AML-193 (cell line): ENCODE data around the gene POLR1A.
A peak's percentile ranks its signal among the peaks of the same experiment; 100 is the strongest.

Source experiments
- DNase-seq, 2 experiments: peaks; one replicate each; lab custom pipeline; 2025; lab: John Stamatoyannopoulos, UW

Gene POLR1A

DNA sequence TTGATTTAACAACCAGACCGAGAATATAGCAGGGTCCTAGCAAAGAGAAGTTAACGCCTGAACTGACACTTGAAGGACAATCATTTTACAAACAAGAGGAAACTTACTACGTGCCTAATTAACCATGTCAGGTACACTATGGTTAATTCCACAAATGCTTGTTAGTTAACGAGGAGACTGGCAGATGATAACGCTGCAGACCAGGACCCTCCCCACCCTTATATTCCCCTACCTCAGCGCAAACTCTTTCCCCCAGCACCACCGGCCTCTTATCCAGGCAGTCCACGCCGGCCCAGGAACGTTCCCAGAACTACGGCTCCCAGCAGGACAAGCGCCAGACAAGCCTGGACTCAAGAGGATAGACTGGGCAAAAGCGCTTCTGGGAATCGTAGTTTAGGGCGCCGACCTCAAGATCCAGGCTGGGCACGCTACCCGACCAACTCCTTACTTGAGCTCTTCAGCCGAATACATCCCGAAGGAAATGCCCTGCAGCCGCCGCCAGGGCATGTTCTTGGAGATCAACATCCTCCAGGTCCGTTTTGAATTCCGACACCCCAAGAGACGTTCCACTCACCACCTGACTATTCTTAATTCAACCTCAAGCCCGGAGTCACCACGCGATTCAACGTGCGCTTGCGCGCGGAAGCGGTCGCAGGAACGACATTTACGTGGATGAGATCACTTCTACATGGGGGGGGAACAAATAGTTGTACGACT, at the start of gene POLR1A:
Gene POLR1A, minus strand, starts transcription at position 635 of the 717 bp plus-strand sequence. Its CDS starts 110 bp downstream, at position 525.
- DNase-seq = peak; percentile 91 to 96

DNA sequence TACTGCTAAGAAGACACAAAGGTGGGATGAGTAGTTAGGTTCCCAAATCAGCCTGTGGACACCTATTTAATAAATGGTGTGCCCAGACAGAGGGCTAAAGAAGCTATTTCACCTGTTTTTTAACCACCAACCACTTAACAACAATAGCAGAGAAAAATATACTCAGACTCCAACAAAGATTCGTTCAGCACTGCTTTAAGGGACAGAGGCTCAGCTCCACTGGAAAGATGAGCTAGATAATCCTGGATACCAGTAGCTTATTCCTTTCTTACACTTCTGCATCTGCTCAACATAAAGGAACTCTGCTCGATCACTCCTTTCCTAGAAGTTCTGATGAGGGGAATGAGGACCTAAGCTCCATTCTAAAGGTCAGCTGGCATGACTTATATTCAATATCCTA, 44.8 kb upstream of the POLR1A start:
- DNase-seq = no peak

DNA sequence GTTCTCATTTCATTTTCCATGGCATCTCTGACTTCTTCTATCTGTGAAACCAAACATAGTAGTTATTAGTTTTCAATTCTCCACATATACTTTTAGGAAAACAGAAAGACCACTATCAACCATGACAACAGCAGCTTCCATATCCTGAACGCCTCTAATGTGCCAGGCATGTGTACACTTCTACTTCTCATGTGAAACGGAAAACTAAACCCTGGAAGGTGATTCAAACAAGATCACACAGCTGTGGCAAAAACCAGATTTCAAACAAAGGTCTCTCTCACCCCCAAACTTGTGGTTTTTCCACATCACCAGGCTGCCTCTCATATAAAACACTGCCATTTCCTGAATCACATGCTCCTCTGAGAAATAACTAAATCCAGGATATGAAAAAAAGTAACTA, 42.1 kb upstream of the POLR1A start:
- DNase-seq = no peak

DNA sequence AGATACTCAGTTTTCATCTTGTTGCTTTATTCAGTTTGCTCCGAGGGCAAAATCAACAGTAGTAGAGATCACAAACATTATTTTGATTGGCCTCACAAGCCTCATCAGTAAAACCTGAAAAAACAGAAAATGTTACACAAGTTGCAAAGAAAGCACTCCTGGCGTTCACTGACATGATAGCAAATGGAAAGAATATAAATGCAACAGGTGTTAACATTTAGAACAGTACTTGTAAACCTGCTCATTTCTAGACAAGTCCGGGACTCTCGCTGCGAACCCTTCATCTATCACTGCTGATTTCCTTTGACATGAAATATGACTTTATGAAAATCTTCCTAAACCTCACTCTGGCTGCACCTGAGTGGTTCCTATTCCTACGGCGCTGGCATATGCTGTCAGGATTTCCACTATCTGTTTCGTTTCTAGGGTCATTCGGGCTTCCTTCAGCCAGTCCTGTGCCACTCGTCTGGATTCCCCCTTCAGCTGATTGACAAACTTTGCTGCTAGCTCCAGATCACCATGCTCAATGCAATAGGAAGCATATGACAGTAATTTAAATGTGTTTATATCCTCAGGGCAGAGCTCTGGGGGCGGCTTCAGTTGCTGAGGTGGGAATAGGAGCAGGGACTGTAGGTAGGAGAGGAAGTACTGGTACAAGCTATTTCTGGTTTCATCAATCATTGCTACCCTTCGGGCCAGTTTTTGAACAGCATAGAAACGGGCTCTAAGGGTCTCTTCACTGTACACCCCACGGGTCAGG, 38.4 kb upstream of the POLR1A start:
- DNase-seq = no peak

DNA sequence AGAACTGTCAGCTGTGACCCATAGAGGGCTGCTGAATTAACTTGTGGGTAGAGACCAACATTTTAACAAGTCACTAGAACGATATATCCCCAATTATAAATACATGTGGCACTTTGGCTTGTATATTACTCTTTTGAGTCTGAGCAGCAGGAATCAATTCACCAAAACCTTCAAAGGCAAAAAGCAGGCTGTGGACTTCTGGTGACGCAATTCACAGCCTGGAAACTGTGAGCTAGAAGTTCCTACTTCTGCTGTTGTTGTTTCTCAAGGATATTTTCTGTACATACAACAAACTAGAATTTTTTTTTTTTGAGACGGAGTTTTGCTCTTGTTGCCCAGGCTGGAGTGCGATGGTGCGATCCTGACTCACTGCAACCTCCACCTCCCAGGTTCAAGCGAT, 37.6 kb upstream of the POLR1A start:
- DNase-seq = peak in 1 of 2 experiments; percentile 16

DNA sequence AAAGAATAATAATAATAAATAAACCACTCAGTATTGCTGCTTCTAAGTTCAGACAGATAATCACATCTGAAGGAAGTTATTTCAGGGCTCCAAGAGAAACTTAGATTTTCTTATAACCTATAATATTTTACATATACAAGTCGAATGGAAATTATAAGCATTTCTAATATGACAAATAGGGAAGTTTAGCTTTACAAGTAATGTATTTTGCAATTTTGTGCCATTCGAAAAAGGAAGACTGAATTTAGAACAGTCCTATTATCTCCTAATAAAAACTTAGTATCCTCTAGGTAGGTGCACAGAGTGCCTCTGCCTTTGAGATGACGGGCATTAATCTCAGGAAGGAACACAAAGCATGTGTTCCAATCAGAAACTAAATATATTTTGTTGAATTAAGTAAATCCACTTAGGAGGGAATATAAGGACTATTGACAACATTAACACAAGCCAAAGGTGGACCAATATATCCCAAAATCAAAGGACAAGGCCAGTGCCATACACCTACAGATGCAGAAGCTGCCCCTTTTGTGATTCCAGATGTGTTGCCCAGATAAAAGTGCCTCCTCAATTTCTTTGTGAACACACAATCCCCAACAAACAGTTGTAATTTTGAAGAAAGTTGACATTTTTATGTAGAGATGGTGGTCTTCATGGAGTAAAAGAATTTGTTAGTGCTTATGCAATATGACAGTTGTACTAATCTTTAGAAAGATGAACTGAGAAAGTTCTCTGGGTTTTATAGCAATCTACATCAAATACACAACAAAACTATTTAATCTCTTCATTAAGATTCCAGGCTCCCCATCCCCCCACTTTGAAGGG, 37.0 kb upstream of the POLR1A start:
- peak in 1 of 2 experiments; percentile 20 for DNase-seq

DNA sequence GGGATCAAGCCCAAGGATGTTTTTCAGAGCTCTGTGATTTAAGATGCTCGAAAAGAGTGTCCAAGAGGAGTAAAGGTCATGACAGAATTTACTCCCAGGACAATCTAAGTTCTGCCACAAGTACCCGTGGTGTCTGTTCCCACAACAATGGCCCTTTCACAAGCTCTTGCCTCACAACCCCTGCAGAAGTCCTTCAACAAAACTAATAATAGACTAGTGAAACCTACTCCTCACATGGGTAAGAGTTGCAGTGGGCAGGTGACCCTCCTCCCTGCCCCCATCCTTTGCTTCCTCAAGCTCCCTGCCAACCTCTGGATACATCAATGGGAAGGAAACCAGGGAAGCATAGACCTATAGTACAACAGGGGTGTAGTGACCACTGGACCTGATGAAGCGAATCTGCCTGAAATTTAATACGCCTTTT, 35.3 kb upstream of the POLR1A start:
- DNase-seq = no peak

DNA sequence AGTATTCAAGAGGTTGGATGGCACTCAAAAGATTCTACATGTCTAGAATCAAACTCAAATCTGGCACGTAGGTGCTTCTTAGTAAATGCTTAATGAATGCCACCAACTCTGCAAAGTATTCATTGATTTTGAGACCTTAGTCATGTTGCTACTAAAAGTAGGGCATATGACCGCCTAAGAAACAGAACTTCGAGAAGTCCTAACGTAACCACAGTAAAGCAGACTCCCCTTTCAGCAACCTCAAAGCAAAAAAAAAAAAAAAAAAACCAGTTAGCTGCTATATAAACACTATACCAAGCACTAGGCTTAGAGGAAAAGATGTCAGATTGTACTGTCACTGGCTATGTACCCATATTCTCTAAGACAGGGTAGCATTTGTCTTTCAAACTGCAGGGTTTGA, 34.3 kb upstream of the POLR1A start:
- no peak for DNase-seq

DNA sequence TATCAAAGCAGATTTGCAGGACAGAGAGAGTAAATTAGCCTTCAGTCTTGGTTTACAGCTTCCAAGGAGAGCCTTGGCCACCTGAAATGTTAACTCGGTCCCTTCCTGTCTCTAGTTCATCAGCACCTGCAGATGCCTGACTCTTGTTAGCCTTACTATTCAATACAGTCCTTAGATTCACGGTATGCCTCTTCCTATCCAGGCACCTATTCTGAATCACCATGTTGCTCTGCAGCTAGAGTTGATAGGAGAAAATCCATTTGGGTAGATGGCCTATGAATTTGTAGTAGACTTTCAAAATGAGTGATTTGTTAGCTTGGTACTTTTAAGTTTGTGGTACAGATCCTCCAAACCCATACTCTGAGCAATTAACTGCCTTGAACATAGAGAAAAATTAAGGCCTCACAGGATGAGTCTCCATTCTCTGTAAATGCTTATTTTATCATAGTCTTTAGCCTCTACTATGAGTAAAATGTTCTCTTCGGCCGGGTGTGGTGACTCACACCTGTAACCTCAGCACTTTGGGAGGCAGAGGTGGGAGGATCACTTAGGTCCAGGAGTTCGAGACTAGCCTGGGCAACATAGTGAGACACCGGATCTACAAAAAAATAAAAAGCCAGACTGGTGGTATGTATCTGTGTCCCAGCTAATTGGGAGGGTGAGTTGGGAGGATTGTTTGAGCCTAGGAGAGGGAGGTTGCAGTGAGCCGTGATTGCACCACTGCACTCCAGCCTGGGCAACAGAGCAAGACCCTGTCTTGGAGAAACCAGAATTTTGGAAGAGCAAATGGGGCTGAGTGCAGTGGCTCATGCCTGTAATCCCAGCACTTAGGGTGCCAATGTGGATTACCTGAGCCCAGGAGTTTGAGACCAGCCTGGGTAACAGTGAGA, 33.3 kb upstream of the POLR1A start:
- DNase-seq = no peak

DNA sequence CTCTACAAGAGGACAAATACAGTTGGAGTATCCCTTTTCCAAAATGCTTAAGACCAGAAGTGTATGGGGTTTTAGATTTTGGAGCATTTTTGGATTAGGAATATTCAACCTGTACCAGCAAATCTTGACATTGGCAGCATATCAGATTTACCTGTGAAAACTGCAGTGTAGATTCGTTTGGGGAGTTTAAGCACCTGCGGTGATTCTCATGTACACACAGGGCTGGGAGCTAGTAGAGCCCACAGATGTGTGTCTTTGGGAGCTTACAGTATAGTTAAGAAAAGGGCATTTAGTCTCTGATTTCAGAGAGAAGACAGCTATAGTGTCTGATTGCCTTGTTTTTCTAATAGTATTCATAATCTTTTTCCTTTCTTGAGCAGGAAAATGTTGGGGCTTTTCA, 30.5 kb upstream of the POLR1A start:
- no peak for DNase-seq

DNA sequence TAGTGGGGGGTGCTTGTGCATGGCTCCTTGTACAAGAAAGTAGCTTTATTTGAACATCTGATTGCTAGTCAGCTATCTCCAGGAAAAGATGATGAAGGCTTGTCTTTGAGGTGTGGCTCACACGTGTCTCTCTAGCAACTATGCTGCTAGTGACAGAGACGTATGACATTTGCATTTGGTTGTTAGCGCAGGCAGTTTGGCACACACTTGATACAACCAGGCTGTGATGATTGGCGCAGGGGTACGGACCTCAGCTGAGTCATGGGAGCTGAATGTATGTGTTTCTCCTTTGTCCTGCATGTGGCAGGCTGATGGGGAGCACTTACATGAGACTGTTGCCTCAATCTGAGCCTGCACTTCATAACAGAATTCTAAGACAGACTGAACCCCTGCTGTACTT, 30.0 kb upstream of the POLR1A start:
- DNase-seq = no peak

DNA sequence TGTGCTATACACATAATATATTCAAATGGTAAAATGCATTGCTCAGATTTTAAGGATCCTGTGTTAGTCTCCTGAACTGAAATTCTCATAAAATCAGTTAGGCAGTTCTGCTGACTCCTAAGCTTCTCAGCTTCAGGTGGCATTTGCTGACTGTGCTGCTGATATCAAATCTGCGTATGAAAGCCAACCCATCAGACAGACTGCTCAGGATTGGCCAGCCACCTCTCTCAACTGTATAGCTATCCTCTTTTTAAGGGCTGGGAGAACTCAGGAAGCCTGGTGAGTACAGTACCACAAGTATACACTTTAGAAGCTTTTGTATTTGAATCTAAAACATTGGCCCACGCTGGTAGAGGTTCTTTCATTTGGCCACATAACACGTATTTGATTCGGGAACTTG, 29.0 kb upstream of the POLR1A start:
- DNase-seq = no peak

DNA sequence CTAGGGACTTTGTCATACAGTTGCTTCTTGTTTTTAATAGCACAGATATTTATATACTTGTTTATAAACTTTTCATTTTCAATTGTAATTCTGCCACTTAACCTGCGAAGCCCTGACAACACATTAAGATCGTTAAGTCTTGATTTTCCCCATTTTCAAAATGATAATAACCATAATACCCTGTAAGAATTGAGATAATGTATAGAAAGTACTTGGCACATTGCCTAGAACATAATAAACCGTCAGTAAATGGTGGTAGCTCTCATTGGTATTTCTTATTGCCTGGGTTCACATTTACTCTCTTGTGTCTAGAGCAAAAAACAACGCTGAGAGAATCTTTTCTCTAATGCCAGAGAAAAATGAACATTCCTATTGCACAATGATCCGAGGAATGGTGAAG, 19.0 kb upstream of the POLR1A start:
- DNase-seq = no peak

DNA sequence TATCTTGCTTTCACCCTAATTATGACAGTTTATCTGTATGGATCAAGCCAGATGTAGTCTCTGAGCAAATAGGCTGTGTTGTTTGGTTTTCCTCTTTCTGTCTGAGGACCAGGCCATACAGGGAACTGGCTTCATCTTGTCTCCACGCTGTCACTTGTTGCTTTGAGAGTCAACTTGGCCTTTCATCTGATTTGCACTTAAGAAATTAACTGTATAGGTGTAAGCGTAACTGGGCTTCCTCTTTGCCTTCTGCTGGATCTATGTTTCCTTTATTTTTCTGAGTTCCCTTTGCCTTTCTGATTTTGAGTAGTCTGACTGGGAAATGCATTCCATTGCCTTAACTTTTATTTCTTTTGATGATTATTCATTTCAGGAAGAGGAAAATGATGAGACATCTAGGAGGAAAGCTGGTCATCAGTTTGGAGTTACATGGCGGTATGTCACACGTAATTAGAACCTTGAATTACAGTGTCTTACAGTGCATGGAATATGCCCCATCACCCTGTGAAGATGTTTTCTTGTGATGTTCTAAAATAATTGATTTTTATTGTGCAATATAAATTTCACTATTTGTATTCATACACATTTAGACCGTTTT, 17.7 kb upstream of the POLR1A start:
- no peak for DNase-seq

DNA sequence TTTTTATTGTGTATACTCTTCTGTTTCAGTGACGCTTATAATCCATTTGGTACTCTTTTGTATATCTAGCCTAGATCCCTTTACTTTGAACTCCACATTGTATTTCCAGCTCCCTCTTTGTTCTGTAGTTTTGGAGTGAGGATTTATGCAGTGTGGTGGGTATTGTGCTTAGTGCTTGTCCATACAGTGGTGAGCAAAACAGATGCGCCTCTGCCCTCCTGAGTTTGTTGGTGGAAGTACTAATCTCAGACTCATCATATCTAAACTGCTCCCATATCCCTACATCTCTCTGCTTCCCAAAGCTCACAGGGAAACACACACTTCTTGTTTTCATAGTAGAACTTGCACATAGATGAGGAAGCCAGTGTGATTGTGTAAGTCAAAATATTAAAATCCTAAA, 12.4 kb upstream of the POLR1A start:
- DNase-seq = no peak

DNA sequence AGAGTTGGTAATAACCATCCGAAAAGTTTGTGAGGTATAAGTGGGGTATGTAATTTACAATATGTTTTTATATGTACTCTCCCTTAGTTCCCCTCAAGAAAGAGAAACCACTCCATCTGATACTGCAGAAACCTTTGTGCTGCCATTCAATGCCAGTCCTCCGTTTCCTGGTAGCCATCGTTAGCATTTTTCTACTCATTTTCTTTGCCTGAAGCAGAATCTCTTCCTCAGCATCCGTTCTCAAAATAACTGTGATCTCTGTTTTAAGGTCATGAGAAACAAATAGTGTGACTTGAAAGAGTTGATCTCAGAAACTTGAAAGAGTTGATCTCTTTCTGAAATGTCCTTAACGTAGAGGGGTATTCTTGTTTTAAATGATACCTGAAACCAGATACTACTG, 1.3 kb upstream of the POLR1A start:
- DNase-seq = no peak

DNA sequence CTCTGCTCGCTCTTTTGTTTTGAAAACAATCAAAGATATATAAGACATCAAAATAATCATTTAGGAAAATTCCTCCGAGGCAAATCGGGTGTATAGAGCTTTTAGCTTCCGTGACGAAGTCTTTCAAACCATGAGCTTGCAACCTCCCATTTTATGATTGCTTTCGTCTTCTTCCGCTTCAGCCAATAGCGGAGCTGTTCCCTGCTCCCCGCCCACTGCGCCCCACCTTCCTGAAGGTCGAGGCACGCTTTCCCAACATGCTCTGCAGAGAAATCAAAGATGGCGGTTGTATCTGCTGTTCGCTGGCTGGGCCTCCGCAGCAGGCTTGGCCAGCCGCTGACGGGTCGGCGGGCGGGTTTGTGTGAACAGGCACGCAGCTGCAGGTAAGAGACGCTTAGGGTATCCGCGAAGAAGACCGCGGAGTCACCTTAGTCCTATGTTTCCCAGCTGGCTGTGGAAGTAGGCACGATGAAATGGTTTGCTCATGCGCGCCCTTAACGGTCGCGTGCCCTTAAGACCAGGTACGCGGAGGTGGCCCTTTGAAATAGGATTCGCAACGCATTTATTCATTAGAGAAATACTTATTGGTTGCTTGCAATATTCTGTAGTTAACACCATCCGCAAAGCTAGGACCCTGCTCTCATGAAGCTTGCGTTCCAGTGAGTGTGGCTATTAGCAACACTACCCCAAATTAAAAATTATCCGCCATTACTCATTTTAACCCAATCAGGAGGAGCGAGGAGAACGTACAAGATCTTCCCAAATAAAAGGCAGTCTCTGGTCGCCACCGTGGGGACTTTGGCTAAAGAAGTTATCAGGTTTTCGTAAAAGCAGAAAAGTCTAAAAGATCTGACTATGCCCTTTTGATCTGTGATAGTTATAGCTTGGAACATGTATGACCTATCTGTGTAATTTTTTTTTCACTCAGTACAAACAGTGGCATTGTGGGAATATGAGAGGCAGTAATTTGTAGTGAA, 571 bp upstream of the POLR1A start, which contains the start of gene PTCD3:
Gene PTCD3, plus strand, starts transcription at position 267 of the 977 bp plus-strand sequence. Its CDS starts 13 bp downstream, at position 280.
- DNase-seq = peak; percentile 91 to 96

DNA sequence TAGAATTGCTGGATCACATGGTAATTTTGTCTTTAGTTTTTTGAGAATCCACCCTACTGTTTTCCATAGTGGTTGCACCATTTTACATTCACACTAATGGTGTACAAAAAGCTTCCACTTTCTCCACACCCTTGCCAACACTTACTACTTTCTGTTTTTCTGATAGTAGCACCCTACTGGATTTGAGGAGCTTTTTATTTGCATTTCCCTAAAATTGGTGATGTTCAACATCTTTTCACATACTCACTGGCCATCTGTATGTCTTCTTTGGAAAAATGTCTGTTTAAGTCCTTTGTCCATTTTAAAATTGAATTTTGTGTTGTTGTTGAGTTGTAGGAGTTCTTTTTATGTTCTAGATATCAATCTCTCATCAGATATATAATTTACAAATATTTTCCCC, 3.5 kb downstream of the POLR1A start:
- no peak for DNase-seq

DNA sequence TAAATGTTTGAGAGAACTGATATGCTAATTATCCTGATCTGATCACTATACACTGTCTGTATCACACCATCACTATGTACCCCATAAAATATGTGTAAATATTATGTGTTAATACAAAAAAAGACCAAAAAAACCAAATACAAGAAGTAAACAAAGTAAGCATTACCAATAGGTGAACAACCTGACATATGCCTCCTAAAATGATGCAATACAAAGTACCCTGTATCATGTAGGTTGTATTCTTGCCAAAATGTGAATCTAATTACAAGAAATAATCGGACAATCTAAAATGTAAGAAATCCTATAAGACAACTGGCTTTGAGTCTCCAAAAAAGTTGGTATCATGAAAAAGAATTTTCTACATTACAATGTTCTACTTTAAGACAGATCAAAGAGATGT, 7.8 kb downstream of the POLR1A start:
- no peak for DNase-seq
